Subcutaneous preadipocyte (primary cell): ENCODE results near the gene PKD2L1. TPM values are rescaled to one million over a fixed set of nuclear protein-coding genes. Genes with fewer than 3 reads are reported as not detected.

Source experiments
- small RNA-seq: library from RNA; depleted of rRNA; stranded (forward); fragments of <200 nt; gene quantifications from one replicate; pipeline ENCODE3, GENCODE V24; 2012
- total RNA-seq: library from RNA; depleted of rRNA; stranded (reverse); fragments of >200 nt; gene quantifications from 2 replicates; pipeline ENCODE4 v1.2.3, GENCODE V29; 2012

The PKD2L1 gene
- 0.37 TPM in 1 of 2 replicates, not detected in the other for total RNA-seq

DNA sequence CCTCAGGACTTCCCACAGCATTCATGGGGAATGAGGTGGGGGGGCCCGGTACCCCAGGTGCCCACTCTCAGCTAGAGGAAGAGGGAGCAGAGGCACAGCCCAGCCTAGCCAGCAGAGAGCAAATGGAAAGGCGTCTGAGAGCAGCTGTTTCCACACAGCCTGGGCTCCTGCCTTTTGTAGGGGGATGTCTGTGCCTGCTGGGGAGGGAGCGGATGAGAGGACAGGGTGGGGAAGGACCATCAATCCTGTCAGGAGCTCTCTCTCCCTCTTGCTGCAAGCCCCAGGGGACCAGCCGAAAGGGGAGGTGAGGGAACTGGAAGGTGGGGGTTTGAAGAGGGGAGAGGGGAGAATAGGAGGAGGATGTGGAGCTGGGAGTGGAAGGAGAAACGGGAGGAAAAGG lies at the start of gene PKD2L1:
PKD2L1 (minus strand) TSS at position 150 of the 400 bp plus-strand sequence; CDS start at position 25, 125 bp downstream.

GRCh38 chr10:100346765-100347567 lies 16.9 kb upstream of the PKD2L1 start, which contains the start of gene SCD:
TSS of gene SCD (plus strand) at chr10:100347233. CDS start at chr10:100347505, 272 bp downstream.

GRCh38 chr10:100286051-100287033 lies 43.7 kb downstream of the PKD2L1 start, which contains the start of gene BLOC1S2:
TSS of gene BLOC1S2 (minus strand) at chr10:100286680. CDS start at chr10:100286659, 21 bp downstream.

GRCh38 chr10:100267239-100268104 lies 62.6 kb downstream of the PKD2L1 start, which contains the start of gene CWF19L1:
TSS of gene CWF19L1 (minus strand) at chr10:100267638. CDS start at chr10:100267593, 45 bp downstream.

Small RNAs within 50 kb of the gene (small RNA-seq; reads per million reads assigned to genes)
- not detected for gene RNU6-422P

Other genes with a start within 250 kb of the PKD2L1 start
- not detected in 2 replicates for gene CPN1, start 248.4 kb downstream of the PKD2L1 start, total RNA-seq
- gene ERLIN1, start 144.2 kb downstream of the PKD2L1 start, total RNA-seq, result 33.8 and 53.8 TPM in 2 replicates
- gene CHUK, start 100.6 kb downstream of the PKD2L1 start, total RNA-seq, result 14.3 and 20.7 TPM in 2 replicates
- 20.9 and 37.1 TPM in 2 replicates for gene CWF19L1, start 62.6 kb downstream of the PKD2L1 start, total RNA-seq
- gene BLOC1S2, start 43.5 kb downstream of the PKD2L1 start, total RNA-seq, result 26.0 and 44.8 TPM in 2 replicates
- 384 and 644 TPM in 2 replicates for gene SCD, start 17.0 kb upstream of the PKD2L1 start, total RNA-seq
- gene WNT8B, start 132.8 kb upstream of the PKD2L1 start, total RNA-seq, result not detected in 2 replicates
- 2.0 and 2.2 TPM in 2 replicates for gene SEC31B, start 189.6 kb upstream of the PKD2L1 start, total RNA-seq
- gene NDUFB8, start 199.6 kb upstream of the PKD2L1 start, total RNA-seq, result 108 and 122 TPM in 2 replicates
- 7.3 and 11.5 TPM in 2 replicates for gene HIF1AN, start 205.7 kb upstream of the PKD2L1 start, total RNA-seq